ENCODE measurements around the gene CCDC85A.

CCDC85A gene

GRCh38 chr2:56314371-56314770, 130.6 kb downstream of the CCDC85A start:
- DNase-seq, result no peak

GRCh38 chr2:56314796-56315195, 131.0 kb downstream of the CCDC85A start:
- no peak for DNase-seq

- no peak for DNase-seq
These were observed 131.6 kb downstream of the CCDC85A start for GRCh38 chr2:56315376-56315775.

- DNase-seq, result no peak
These were observed 132.2 kb downstream of the CCDC85A start for GRCh38 chr2:56316011-56316410.

- DNase-seq, result no peak
These were observed 134.4 kb downstream of the CCDC85A start for GRCh38 chr2:56318147-56318546.

GRCh38 chr2:56325661-56326345, 142.0 kb downstream of the CCDC85A start:
- no peak for DNase-seq

- DNase-seq, result no peak
These were observed 142.6 kb downstream of the CCDC85A start for GRCh38 chr2:56326346-56326741.

- DNase-seq, result no peak
These were observed 148.0 kb downstream of the CCDC85A start for GRCh38 chr2:56331810-56332209.

GRCh38 chr2:56333812-56334485, 150.2 kb downstream of the CCDC85A start:
- DNase-seq, result no peak

- no peak for DNase-seq
These were observed 150.8 kb downstream of the CCDC85A start for GRCh38 chr2:56334622-56335021.

- no peak for DNase-seq
These were observed 151.3 kb downstream of the CCDC85A start for GRCh38 chr2:56335101-56335500.

- DNase-seq, result no peak
These were observed 153.6 kb downstream of the CCDC85A start for GRCh38 chr2:56337342-56337741.

GRCh38 chr2:56338232-56338631, 154.4 kb downstream of the CCDC85A start:
- DNase-seq, result no peak

GRCh38 chr2:56344771-56345170, 161.0 kb downstream of the CCDC85A start:
- DNase-seq, result no peak

GRCh38 chr2:56347881-56348280, 164.1 kb downstream of the CCDC85A start:
- DNase-seq, result no peak

- peak; percentile 49 to 57 for DNase-seq
These were observed 164.8 kb downstream of the CCDC85A start for GRCh38 chr2:56348392-56349210.

GRCh38 chr2:56357655-56358295, 174.0 kb downstream of the CCDC85A start:
- no peak for DNase-seq

- no peak for DNase-seq
These were observed 178.1 kb downstream of the CCDC85A start for GRCh38 chr2:56361844-56362243.

- DNase-seq, result no peak
These were observed 181.1 kb downstream of the CCDC85A start for GRCh38 chr2:56364902-56365301.

- no peak for DNase-seq
These were observed 185.5 kb downstream of the CCDC85A start for GRCh38 chr2:56369316-56369715.

GRCh38 chr2:56372071-56372656, 188.4 kb downstream of the CCDC85A start:
- DNase-seq, result no peak

GRCh38 chr2:56375251-56375650, 191.5 kb downstream of the CCDC85A start:
- DNase-seq, result no peak
